ENCODE data around the gene ADAMTSL1. TPM values are rescaled to one million over a fixed set of nuclear protein-coding genes. Genes with fewer than 3 reads are reported as not detected.

ADAMTSL1 gene
- total RNA-seq, 6 experiments from 2014 or later: 0.73 to 2.1 (median 0.89) TPM

DNA sequence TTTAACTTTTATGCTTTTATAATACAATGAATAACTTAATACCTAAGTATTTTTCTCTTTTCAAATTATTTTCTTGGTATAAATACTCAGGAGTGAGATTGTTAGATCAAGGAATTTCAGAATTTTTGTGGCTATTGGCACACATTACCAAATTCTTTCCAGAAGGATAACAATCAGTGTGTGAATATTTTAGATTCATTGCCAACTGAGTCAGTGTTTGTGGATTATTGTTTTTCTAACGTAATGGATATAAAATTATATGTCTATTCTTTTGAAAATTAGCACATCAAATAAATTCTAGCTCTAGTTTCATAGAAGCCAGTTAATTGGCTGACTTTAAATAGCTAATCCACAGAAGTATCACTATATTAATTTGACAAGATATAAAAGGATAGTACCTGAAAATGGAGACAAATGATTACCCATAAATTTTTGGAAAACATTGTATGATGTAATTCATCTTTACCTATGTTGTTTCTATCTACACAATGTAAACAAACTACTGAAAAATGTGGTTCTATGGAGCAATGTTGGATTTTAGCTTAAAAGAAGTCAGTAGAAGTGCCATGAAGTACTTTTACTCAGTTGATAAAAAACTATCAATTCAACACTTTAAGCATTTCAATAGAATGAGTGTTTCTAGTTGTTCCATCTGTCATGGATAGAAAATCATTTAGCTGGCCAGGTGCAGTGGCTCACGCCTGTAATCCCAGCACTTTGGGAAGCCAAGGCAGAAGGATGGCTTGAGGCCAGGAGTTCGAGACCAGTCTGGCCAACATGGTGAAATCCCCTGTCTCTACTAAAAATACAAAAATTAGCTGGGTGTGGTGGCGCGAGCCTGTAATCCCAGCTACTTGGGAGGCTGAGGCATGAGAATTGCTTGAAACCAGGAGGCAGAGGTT lies 185.1 kb downstream of the ADAMTSL1 start:
- Histone ChIP-seq H3K4me3 (no peak overlapping the region), H3K27ac (no peak overlapping the region), H3K27me3 (no peaks in the 10 kb centered on the region), H3K36me3 (no peaks in the 10 kb centered on the region), H3K4me1 (no peaks in the 10 kb centered on the region), H3K9me3 (no peaks in the 10 kb centered on the region)
- ATAC-seq: no peak
- 77% methylated on average over 5 of the region's 5 CpGs for WGBS (ENCODE audit: insufficient coverage, low coverage, low lambda C conversion rate, missing lambda C conversion rate)
- TF ChIP-seq, protein P1, sequence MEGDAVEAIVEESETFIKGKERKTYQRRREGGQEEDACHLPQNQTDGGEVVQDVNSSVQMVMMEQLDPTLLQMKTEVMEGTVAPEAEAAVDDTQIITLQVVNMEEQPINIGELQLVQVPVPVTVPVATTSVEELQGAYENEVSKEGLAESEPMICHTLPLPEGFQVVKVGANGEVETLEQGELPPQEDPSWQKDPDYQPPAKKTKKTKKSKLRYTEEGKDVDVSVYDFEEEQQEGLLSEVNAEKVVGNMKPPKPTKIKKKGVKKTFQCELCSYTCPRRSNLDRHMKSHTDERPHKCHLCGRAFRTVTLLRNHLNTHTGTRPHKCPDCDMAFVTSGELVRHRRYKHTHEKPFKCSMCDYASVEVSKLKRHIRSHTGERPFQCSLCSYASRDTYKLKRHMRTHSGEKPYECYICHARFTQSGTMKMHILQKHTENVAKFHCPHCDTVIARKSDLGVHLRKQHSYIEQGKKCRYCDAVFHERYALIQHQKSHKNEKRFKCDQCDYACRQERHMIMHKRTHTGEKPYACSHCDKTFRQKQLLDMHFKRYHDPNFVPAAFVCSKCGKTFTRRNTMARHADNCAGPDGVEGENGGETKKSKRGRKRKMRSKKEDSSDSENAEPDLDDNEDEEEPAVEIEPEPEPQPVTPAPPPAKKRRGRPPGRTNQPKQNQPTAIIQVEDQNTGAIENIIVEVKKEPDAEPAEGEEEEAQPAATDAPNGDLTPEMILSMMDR (IDR thresholded peaks at IDR 0.05): no peak
- no peak for TF ChIP-seq POLR2A (IDR thresholded peaks at IDR 0.05)
- DNase-seq: no peak
- intact Hi-C loops (cut with DNase I): no loop called here

DNA sequence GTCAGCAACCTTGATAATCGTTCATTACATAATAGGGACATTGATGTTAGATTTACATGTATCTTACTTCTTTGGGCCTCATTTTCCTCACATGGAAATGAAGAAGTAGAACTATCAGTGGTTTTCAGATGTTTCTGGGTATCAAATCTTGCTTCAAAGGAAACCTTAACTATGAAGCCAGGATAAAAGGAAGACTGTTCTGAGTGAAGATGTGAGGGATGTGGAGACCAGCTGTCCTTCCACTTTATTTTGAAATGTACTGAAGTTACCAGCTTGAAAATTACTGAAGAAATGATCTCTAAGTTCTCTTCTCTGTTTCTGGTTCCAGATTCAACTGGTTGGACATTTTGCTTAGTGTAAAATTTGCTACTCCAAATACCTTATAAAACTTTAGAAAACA lies 186.0 kb downstream of the ADAMTSL1 start:
- WGBS (ENCODE audit: insufficient coverage, low coverage, low lambda C conversion rate, missing lambda C conversion rate): 71% methylated on average over 1 of the region's 1 CpG
- Histone ChIP-seq H3K4me3 (no peak overlapping the region), H3K9me3 (no peaks in the 10 kb centered on the region), H3K4me1 (no peaks in the 10 kb centered on the region), H3K27ac (no peak overlapping the region), H3K36me3 (no peaks in the 10 kb centered on the region), H3K27me3 (no peaks in the 10 kb centered on the region)
- no peak for ATAC-seq
- DNase-seq: no peak
- intact Hi-C loops (cut with DNase I): no loop called here
- TF ChIP-seq, protein P1 (IDR thresholded peaks at IDR 0.05): no peak
- no peak for TF ChIP-seq POLR2A (IDR thresholded peaks at IDR 0.05)

DNA sequence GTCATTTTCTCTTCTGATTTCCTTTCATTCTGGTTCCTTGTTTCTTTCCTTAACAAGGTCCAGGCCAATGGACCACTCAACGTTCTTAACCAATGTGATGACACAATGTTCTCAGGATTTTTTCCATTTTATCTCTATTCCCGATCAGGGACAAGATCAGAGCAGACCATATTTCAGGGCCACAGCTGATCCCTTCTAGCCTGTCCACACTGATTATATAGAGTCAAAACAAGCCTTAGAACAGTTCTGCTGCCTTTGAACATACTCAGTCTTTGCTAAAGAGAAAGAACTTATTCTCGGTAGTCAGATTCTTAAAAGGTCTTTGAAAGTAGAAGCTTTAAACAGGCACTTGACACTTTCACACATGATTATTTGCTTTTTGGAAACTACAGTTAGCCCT lies 188.4 kb downstream of the ADAMTSL1 start:
- Histone ChIP-seq H3K4me3 (no peak overlapping the region), H3K36me3 (no peaks in the 10 kb centered on the region), H3K9me3 (no peaks in the 10 kb centered on the region), H3K4me1 (no peaks in the 10 kb centered on the region), H3K27ac (no peak overlapping the region), H3K27me3 (no peaks in the 10 kb centered on the region)
- intact Hi-C loops (cut with DNase I): no loop called here
- WGBS (ENCODE audit: insufficient coverage, low coverage, low lambda C conversion rate, missing lambda C conversion rate): 69% methylated on average over 3 of the region's 3 CpGs
- DNase-seq (no peak), ATAC-seq (no peak)
- TF ChIP-seq POLR2A (IDR thresholded peaks at IDR 0.05): no peak
- TF ChIP-seq, protein P1 (IDR thresholded peaks at IDR 0.05): no peak

DNA sequence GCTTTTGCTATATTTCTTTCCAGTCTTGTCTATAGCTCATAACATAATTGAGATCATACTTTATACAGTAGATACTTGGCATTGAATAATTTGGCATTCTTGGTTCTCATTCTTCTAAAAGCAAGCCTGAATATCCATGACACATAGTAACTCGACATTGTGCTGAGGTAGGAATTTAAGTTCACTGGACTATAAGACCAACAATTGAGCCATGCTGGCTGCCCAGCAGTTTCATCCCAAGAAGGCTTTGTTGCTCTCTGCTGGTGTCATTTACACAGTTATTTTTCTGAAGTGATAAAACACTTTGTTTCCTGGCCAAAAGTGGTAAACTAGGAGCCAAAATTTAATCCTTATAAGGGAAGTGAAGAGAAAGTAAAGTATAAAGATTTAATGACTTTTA lies 192.0 kb downstream of the ADAMTSL1 start:
- 18% methylated on average over 1 of the region's 1 CpG for WGBS (ENCODE audit: insufficient coverage, low coverage, low lambda C conversion rate, missing lambda C conversion rate)
- Histone ChIP-seq H3K27ac (no peak overlapping the region), H3K9me3 (no peaks in the 10 kb centered on the region), H3K36me3 (no peaks in the 10 kb centered on the region), H3K4me3 (no peak overlapping the region), H3K4me1 (peaks cover 0 to 14% (median 3%) of the 10 kb centered on the region in 4 donors), H3K27me3 (no peaks in the 10 kb centered on the region)
- ATAC-seq (no peak), DNase-seq (no peak)
- intact Hi-C loops (cut with DNase I): no loop called here
- TF ChIP-seq, protein P1 (IDR thresholded peaks at IDR 0.05): no peak
- no peak for TF ChIP-seq POLR2A (IDR thresholded peaks at IDR 0.05)

All from right lobe of liver (tissue), 6 donors.